H9 (cell line): ENCODE measurements around the gene GPLD1. TPM values are rescaled to one million over a fixed set of nuclear protein-coding genes. Genes with fewer than 3 reads are reported as not detected.

ENCODE experiments used
- DNase-seq: peaks from one replicate; pipeline ENCODE4 v3.0.0-alpha.2; 2017
- H2AFZ ChIP-seq: one replicate; pipeline ENCODE4 v1.6.1; 2013; ENCODE audit warnings: mild to moderate bottlenecking, low read length, control low read depth, moderate library complexity
- H2AK5ac ChIP-seq: 2 replicates; pipeline ENCODE4 v1.6.1; 2013; ENCODE audit warnings: low read length, control low read depth, mixed read lengths; ENCODE audit not compliant: insufficient read length
- H2BK120ac ChIP-seq: one replicate; pipeline ENCODE4 v1.6.1; 2013; ENCODE audit warnings: low read depth, mild to moderate bottlenecking, low read length, control low read depth, inconsistent platforms; ENCODE audit not compliant: poor library complexity, severe bottlenecking
- H2BK12ac ChIP-seq: 2 replicates; pipeline ENCODE4 v1.6.1; 2013; ENCODE audit warnings: low read length, control low read depth, mixed read lengths, low read depth; ENCODE audit not compliant: insufficient read length
- H2BK15ac ChIP-seq: 2 replicates; pipeline ENCODE4 v1.6.1; 2013; ENCODE audit warnings: low read depth, low read length, control low read depth
- H2BK20ac ChIP-seq: one replicate; pipeline ENCODE4 v1.6.1; 2013; ENCODE audit warnings: low read depth, mild to moderate bottlenecking, low read length, control low read depth, inconsistent platforms; ENCODE audit not compliant: poor library complexity, severe bottlenecking
- H2BK5ac ChIP-seq: 2 replicates; pipeline ENCODE4 v1.6.1; 2013; ENCODE audit warnings: low read length, control low read depth, mixed read lengths; ENCODE audit not compliant: insufficient read length
- H3K14ac ChIP-seq: 2 replicates; pipeline ENCODE4 v1.6.1; 2013; ENCODE audit warnings: low read length, control low read depth; ENCODE audit not compliant: insufficient read depth
- H3K18ac ChIP-seq: 2 replicates; pipeline ENCODE4 v1.6.1; 2013; ENCODE audit warnings: low read depth, mild to moderate bottlenecking, mixed read lengths, low read length, control low read depth; ENCODE audit not compliant: insufficient read length
- H3K23ac ChIP-seq: 2 replicates; pipeline ENCODE4 v1.6.1; 2013; ENCODE audit warnings: low read length, control low read depth, mixed read lengths, low read depth; ENCODE audit not compliant: insufficient read length
- H3K23me2 ChIP-seq: 2 replicates; pipeline ENCODE4 v1.6.1; 2013; ENCODE audit warnings: low read depth, mild to moderate bottlenecking, mixed read lengths, low read length, control low read depth; ENCODE audit not compliant: insufficient read length, poor library complexity, severe bottlenecking
- H3K27ac ChIP-seq: 2 replicates; pipeline ENCODE4 v1.5.1; 2013; ENCODE audit warnings: low read length, control low read depth, mixed read lengths, low read depth; ENCODE audit not compliant: insufficient read length
- H3K27me3 ChIP-seq: 2 replicates; pipeline ENCODE4 v1.6.1; 2013; ENCODE audit warnings: low read length, control low read depth, inconsistent platforms; ENCODE audit not compliant: insufficient read depth
- H3K4ac ChIP-seq: 2 replicates; pipeline ENCODE4 v1.6.1; 2013; ENCODE audit warnings: low read depth, mild to moderate bottlenecking, control low read depth, inconsistent platforms, low read length, moderate library complexity
- H3K4me1 ChIP-seq: 2 replicates; pipeline ENCODE4 v1.6.1; 2013; ENCODE audit warnings: low read length, control low read depth, inconsistent platforms; ENCODE audit not compliant: insufficient read depth
- H3K4me2 ChIP-seq: 2 replicates; pipeline ENCODE4 v1.6.1; 2013; ENCODE audit warnings: low read length, control low read depth, mixed read lengths; ENCODE audit not compliant: insufficient read length, insufficient read depth
- H3K56ac ChIP-seq: 2 replicates; pipeline ENCODE4 v1.6.1; 2013; ENCODE audit warnings: low read depth, mild to moderate bottlenecking, mixed read lengths, low read length, control low read depth; ENCODE audit not compliant: insufficient read length
- H3K79me1 ChIP-seq: 2 replicates; pipeline ENCODE4 v1.6.1; 2013; ENCODE audit warnings: low read depth, mild to moderate bottlenecking, moderate library complexity, low read length, control low read depth, inconsistent platforms; ENCODE audit not compliant: insufficient read depth, poor library complexity, severe bottlenecking
- H3K79me2 ChIP-seq: 2 replicates; pipeline ENCODE4 v1.6.1; 2013; ENCODE audit warnings: low read length, control low read depth, inconsistent platforms; ENCODE audit not compliant: insufficient read depth
- H3K9ac ChIP-seq: 2 replicates; pipeline ENCODE4 v1.6.1; 2013; ENCODE audit warnings: low read length, control low read depth, mixed read lengths; ENCODE audit not compliant: insufficient read length; ENCODE audit errors: extremely low read depth
- H3K9me3 ChIP-seq: one replicate; pipeline ENCODE4 v1.6.1; 2013; ENCODE audit warnings: low read depth, low read length, inconsistent platforms; ENCODE audit not compliant: control insufficient read depth
- H3T11ph ChIP-seq: one replicate; pipeline ENCODE4 v1.6.1; 2013; ENCODE audit warnings: mild to moderate bottlenecking, low read length, control low read depth, inconsistent platforms
- H4K20me1 ChIP-seq: one replicate; pipeline ENCODE4 v1.6.1; 2013; ENCODE audit not compliant: control insufficient read depth, insufficient read length, insufficient read depth
- H4K5ac ChIP-seq: 2 replicates; pipeline ENCODE4 v1.6.1; 2013; ENCODE audit warnings: low read depth, mild to moderate bottlenecking, mixed read lengths, low read length, control low read depth; ENCODE audit not compliant: insufficient read length
- H4K8ac ChIP-seq: replicated peaks from 2 replicates; pipeline ENCODE4 v1.6.1; 2013; ENCODE audit warnings: low read length, control low read depth, mixed read lengths, low read depth; ENCODE audit not compliant: insufficient read length
- H4K91ac ChIP-seq: 2 replicates; pipeline ENCODE4 v1.6.1; 2013; ENCODE audit warnings: low read depth, mild to moderate bottlenecking, moderate library complexity, mixed read lengths, low read length, control low read depth; ENCODE audit not compliant: insufficient read length
- H3K27ac Mint-ChIP-seq, 3 experiments: 2 replicates in 2 of 3; 3 replicates in 1 of 3; pipeline ENCODE4 v1.8.0; 2020 to 2021; ENCODE audit warnings: mixed read lengths in 3 of 3, mild to moderate bottlenecking in 1 of 3, moderate library complexity in 1 of 3
- H3K27me3 Mint-ChIP-seq: 2 replicates; pipeline ENCODE4 v1.8.0; 2021; ENCODE audit warnings: low read depth, mild to moderate bottlenecking, moderate library complexity, mixed read lengths
- H3K36me3 Mint-ChIP-seq, 3 experiments: 2 replicates in 2 of 3; 3 replicates in 1 of 3; pipeline ENCODE4 v1.8.0; 2020 to 2021; ENCODE audit warnings: low read depth in 3 of 3, mixed read lengths in 3 of 3; ENCODE audit not compliant: insufficient read depth in 1 of 3
- H3K4me1 Mint-ChIP-seq, 2 experiments: 2 replicates each; pipeline ENCODE4 v1.8.0; 2020; ENCODE audit warnings: mixed read lengths in 2 of 2
- H3K4me3 Mint-ChIP-seq, 2 experiments: 2 replicates in 1 of 2; 3 replicates in 1 of 2; pipeline ENCODE4 v1.8.0; 2020 to 2021; ENCODE audit warnings: mild to moderate bottlenecking in 2 of 2, mixed read lengths in 2 of 2, moderate library complexity in 1 of 2
- H3K9me3 Mint-ChIP-seq, 2 experiments: 2 replicates in 1 of 2; 3 replicates in 1 of 2; pipeline ENCODE4 v1.8.0; 2020; ENCODE audit warnings: mild to moderate bottlenecking in 2 of 2, mixed read lengths in 2 of 2, moderate library complexity in 1 of 2
- CTCF ChIP-seq: fragments of 200-600 bp; sonication (generic); conservative IDR thresholded peaks from 3 replicates; pipeline ENCODE4 v1.8.0; 2021; ENCODE audit warnings: antibody characterized with exemption, mild to moderate bottlenecking
- WGBS: extraction: QIAGEN DNeasy Blood & Tissue Kit; methylation state at CpG from one replicate; pipeline ENCODE4 v1.1.7; 2013; ENCODE audit warnings: missing lambda C conversion rate, low lambda C conversion rate, mixed read lengths; ENCODE audit not compliant: insufficient read length; ENCODE audit errors: extremely low coverage; 5-methylcytosine and 5-hydroxymethylcytosine counted together
- total RNA-seq: library from RNA; stranded (reverse); gene quantifications from 2 replicates; pipeline ENCODE4 v1.2.1, GENCODE V29; 2021

GPLD1 gene
- total RNA-seq, 1 experiment from 2014 or later, result 8.0 TPM

- no peak overlapping the region for H3K27ac ChIP-seq
- H3K27me3 ChIP-seq, result no peaks in the 10 kb centered on the region
- no peaks in the 10 kb centered on the region for H4K20me1 ChIP-seq
- no peak overlapping the region for H4K8ac ChIP-seq
- H3K79me1 ChIP-seq, result no peaks in the 10 kb centered on the region
- H2BK15ac ChIP-seq, result no peak overlapping the region
- H3K4me1 ChIP-seq, result no peaks in the 10 kb centered on the region
- H3K27me3 Mint-ChIP-seq, result no peaks in the 10 kb centered on the region
- H4K5ac ChIP-seq, result no peak overlapping the region
- no peak overlapping the region for H2BK12ac ChIP-seq
- no peaks in the 10 kb centered on the region; a peak in 2 of 5 replicates for H3K9me3 Mint-ChIP-seq
- no peak overlapping the region for H3K14ac ChIP-seq
- no peak overlapping the region for H2BK20ac ChIP-seq
- H3K23ac ChIP-seq, result no peak overlapping the region
- no peak for DNase-seq
- peaks cover 4% of the 10 kb centered on the region in 2 experiments for H3K4me1 Mint-ChIP-seq
- H3K79me2 ChIP-seq, result no peaks in the 10 kb centered on the region
- H3K4ac ChIP-seq, result no peak overlapping the region
- TF ChIP-seq CTCF, result no peak
- H3K4me3 Mint-ChIP-seq, result no peak overlapping the region
- H3K9ac ChIP-seq, result no peak overlapping the region
- H3K18ac ChIP-seq, result no peak overlapping the region
- no peaks in the 10 kb centered on the region for H3K36me3 Mint-ChIP-seq
- no peak overlapping the region for H3K27ac Mint-ChIP-seq
- no peak overlapping the region for H2BK5ac ChIP-seq
- H2AK5ac ChIP-seq, result no peak overlapping the region
- no CpG with 5 or more reads among the region's 4 CpGs for WGBS
- no peaks in the 10 kb centered on the region for H3K9me3 ChIP-seq
- no peak overlapping the region for H3K56ac ChIP-seq
- no peaks in the 10 kb centered on the region for H3K23me2 ChIP-seq
- no peak overlapping the region for H3T11ph ChIP-seq
- H4K91ac ChIP-seq, result no peak overlapping the region
- H2AFZ ChIP-seq, result no peak overlapping the region
- no peak overlapping the region for H3K4me2 ChIP-seq
- no peak overlapping the region for H2BK120ac ChIP-seq
These were observed 107.7 kb downstream of the GPLD1 start for GRCh38 chr6:24381476-24382219.
